Body of pancreas (tissue), 4 donors: ENCODE results near the gene PSG5. TPM values are rescaled to one million over a fixed set of nuclear protein-coding genes. Genes with fewer than 3 reads are reported as not detected.
"Not testable (repeated sequence)": the region's sequence is repeated elsewhere in the genome, so short reads cannot be mapped to it uniquely, and the experiment has no call there.

Experiments
- ATAC-seq: fragments of 150-250 bp; one replicate; pipeline ENCODE4 v1.9.1; 2016
- DNase-seq, 4 donors: peaks; one replicate each; pipeline ENCODE4 v3.0.0-alpha.2; 2019
- H3K27ac ChIP-seq, 4 donors: fragments of 200-600 bp; sonication (generic); 1 replicate in 3 of 4; 2 replicates in 1 of 4; pipeline versions ENCODE4 v1.5.1 to v1.6.1; 2016 to 2019; ENCODE audit warnings: mild to moderate bottlenecking in 1 of 4, mixed read lengths in 1 of 4, moderate library complexity in 1 of 4
- H3K27me3 ChIP-seq, 2 donors: fragments of 200-600 bp; sonication (generic); one replicate each; pipeline ENCODE4 v1.6.0; 2016; ENCODE audit warnings: mild to moderate bottlenecking in 1 of 2
- H3K36me3 ChIP-seq, 2 donors: fragments of 200-600 bp; sonication (generic); replicated peaks in 1 of 2; 2 replicates each; pipeline ENCODE4 v1.5.1; 2016; ENCODE audit warnings: low read depth in 2 of 2; ENCODE audit not compliant: insufficient read depth in 1 of 2
- H3K4me1 ChIP-seq: fragments of 200-600 bp; sonication (generic); one replicate; pipeline ENCODE4 v1.6.0; 2016
- H3K4me3 ChIP-seq, 2 donors: fragments of 200-600 bp; sonication (generic); 1 replicate in 1 of 2; 2 replicates in 1 of 2; pipeline ENCODE4 v1.5.1; 2016 to 2019
- H3K9me3 ChIP-seq, 3 donors: fragments of 200-600 bp; sonication (generic); 1 replicate in 2 of 3; 2 replicates in 1 of 3; pipeline ENCODE4 v1.5.1; 2016
- CTCF ChIP-seq, 7 experiments: fragments of 450-650 bp in 4 of 7; fragments of 200-600 bp in 3 of 7; sonication (generic) in 3 of 7; IDR thresholded peaks; one replicate each; pipeline ENCODE4 v1.5.1; 2016 to 2019; ENCODE audit warnings: antibody characterized with exemption in 7 of 7
- whole genome bisulfite sequencing, 2 donors: methylation state at CpG; one replicate each; pipeline ENCODE4 v1.1.5; 2017; 5-methylcytosine and 5-hydroxymethylcytosine counted together
- intact Hi-C: fragments of 100-400 bp; cut with DNase I; formaldehyde crosslinking; loops from one replicate; pipeline ENCODE4 v1.15.1; 2023
- total RNA-seq, 2 donors: library from RNA; depleted of rRNA; stranded (reverse); fragments of >200 nt; gene quantifications; one replicate each; pipeline ENCODE4 v1.1.0, GENCODE V29; 2016

PSG5 gene
- total RNA-seq, 2 donors from 2014 or later = 1.3 TPM; not detected in 1

GRCh38 chr19:43192381-43193155 lies 6.2 kb upstream of the PSG5 start:
- H3K9me3 ChIP-seq, DNase-seq, intact Hi-C loops, H3K27me3 ChIP-seq, H3K36me3 ChIP-seq, ATAC-seq, H3K27ac ChIP-seq, H3K4me1 ChIP-seq, H3K4me3 ChIP-seq: not testable (repeated sequence)
- WGBS, 2 donors = 47 to 63% methylated on average over 4 of the region's 4 CpGs

- H3K36me3 ChIP-seq, H3K9me3 ChIP-seq, H3K4me3 ChIP-seq, DNase-seq, intact Hi-C loops, H3K27ac ChIP-seq, H3K27me3 ChIP-seq, H3K4me1 ChIP-seq, ATAC-seq: not testable (repeated sequence)
- WGBS, 2 donors = 45 to 47% methylated on average over 9 of the region's 9 CpGs
Measured at GRCh38 chr19:43188092-43188491, 1.8 kb upstream of the PSG5 start.

- H3K27me3 ChIP-seq, H3K36me3 ChIP-seq, H3K4me1 ChIP-seq, intact Hi-C loops, H3K9me3 ChIP-seq, ATAC-seq, H3K4me3 ChIP-seq: not testable (repeated sequence)
- WGBS, 2 donors = 26 to 55% methylated on average over 4 of the region's 4 CpGs
- H3K27ac ChIP-seq = peak overlapping the region in 3 of 4 donors; percentile 38 to 68 (median 62)
- DNase-seq = peak in 1 of 4 donors; percentile 18
Measured at GRCh38 chr19:43181869-43182771, 4.2 kb downstream of the PSG5 start.

GRCh38 chr19:43179569-43180147 lies 6.7 kb downstream of the PSG5 start:
- 14% methylated on average over 1 of the region's 1 CpG for WGBS, 2 donors
- intact Hi-C loops, H3K27me3 ChIP-seq, H3K4me3 ChIP-seq, H3K27ac ChIP-seq, ATAC-seq, H3K4me1 ChIP-seq, H3K9me3 ChIP-seq, H3K36me3 ChIP-seq: not testable (repeated sequence)
- DNase-seq = peak in 1 of 4 donors; percentile 29
- TF ChIP-seq CTCF (IDR thresholded peaks at IDR 0.05) = peak in 3 of 7 experiments; percentile 2 to 13 (median 13)

GRCh38 chr19:43178577-43178976 lies 7.8 kb downstream of the PSG5 start:
- not testable (repeated sequence) for H3K4me3 ChIP-seq

GRCh38 chr19:43165906-43166305 lies 20.4 kb downstream of the PSG5 start:
- intact Hi-C loops, H3K27me3 ChIP-seq, H3K4me3 ChIP-seq, H3K9me3 ChIP-seq, H3K27ac ChIP-seq, ATAC-seq, DNase-seq, H3K4me1 ChIP-seq, H3K36me3 ChIP-seq: not testable (repeated sequence)
- WGBS, 2 donors = 43 to 50% methylated on average over 3 of the region's 3 CpGs

More at GRCh38 chr19:43178577-43178976, 7.8 kb downstream of the PSG5 start:
- ATAC-seq, intact Hi-C loops, DNase-seq, H3K27me3 ChIP-seq, H3K9me3 ChIP-seq, H3K36me3 ChIP-seq, H3K4me1 ChIP-seq, H3K27ac ChIP-seq: not testable (repeated sequence)
- 80 to 86% methylated on average over 1 to 3 of the region's 3 CpGs for WGBS, 2 donors

- H3K27me3 ChIP-seq, H3K4me3 ChIP-seq, intact Hi-C loops, DNase-seq, H3K4me1 ChIP-seq, H3K9me3 ChIP-seq, H3K36me3 ChIP-seq, H3K27ac ChIP-seq, ATAC-seq: not testable (repeated sequence)
- 39 to 46% methylated on average over 3 of the region's 3 CpGs for WGBS, 2 donors
Measured at GRCh38 chr19:43163135-43163534, 23.2 kb downstream of the PSG5 start.

GRCh38 chr19:43162261-43162660 lies 24.1 kb downstream of the PSG5 start:
- H3K9me3 ChIP-seq, H3K4me1 ChIP-seq, intact Hi-C loops, H3K27me3 ChIP-seq, DNase-seq, H3K27ac ChIP-seq, H3K4me3 ChIP-seq, H3K36me3 ChIP-seq, ATAC-seq: not testable (repeated sequence)
- 12 to 25% methylated on average over 2 of the region's 2 CpGs for WGBS, 2 donors
